Fibroblast of skin of right quadriceps (primary cell): Measurements from ENCODE around the gene UBE2K.
"Not testable (repeated sequence)": the region's sequence is repeated elsewhere in the genome, so short reads cannot be mapped to it uniquely, and the experiment has no call there.

Source experiments
- DNase-seq: peaks from one replicate; pipeline ENCODE4 v3.0.0-alpha.2; 2013

The UBE2K gene

GRCh38 chr4:39813033-39813432 lies 115.1 kb downstream of the UBE2K start:
- not testable (repeated sequence) for DNase-seq

- not testable (repeated sequence) for DNase-seq
Measured at GRCh38 chr4:39813761-39814160, 115.8 kb downstream of the UBE2K start.

GRCh38 chr4:39814403-39815185 lies 116.7 kb downstream of the UBE2K start:
- DNase-seq, result peak; percentile 25

GRCh38 chr4:39818646-39819045 lies 120.7 kb downstream of the UBE2K start:
- no peak for DNase-seq

- no peak for DNase-seq
Measured at GRCh38 chr4:39820186-39820585, 122.2 kb downstream of the UBE2K start.

- no peak for DNase-seq
Measured at GRCh38 chr4:39821951-39822350, 124.0 kb downstream of the UBE2K start.

- no peak for DNase-seq
Measured at GRCh38 chr4:39822662-39823061, 124.7 kb downstream of the UBE2K start.

GRCh38 chr4:39823191-39823590 lies 125.3 kb downstream of the UBE2K start:
- DNase-seq, result peak; percentile 66

- no peak for DNase-seq
Measured at GRCh38 chr4:39825090-39825489, 127.2 kb downstream of the UBE2K start.

- DNase-seq, result peak; percentile 53
Measured at GRCh38 chr4:39825741-39826231, 127.8 kb downstream of the UBE2K start.
